H9 (cell line): ENCODE results near the gene ZBTB12. TPM values are rescaled to one million over a fixed set of nuclear protein-coding genes. Genes with fewer than 3 reads are reported as not detected.

Experiments used
- DNase-seq: peaks from one replicate; pipeline ENCODE4 v3.0.0-alpha.2; 2017
- H2AFZ ChIP-seq: one replicate; pipeline ENCODE4 v1.6.1; 2013; ENCODE audit warnings: mild to moderate bottlenecking, low read length, control low read depth, moderate library complexity
- H2AK5ac ChIP-seq: 2 replicates; pipeline ENCODE4 v1.6.1; 2013; ENCODE audit warnings: low read length, control low read depth, mixed read lengths; ENCODE audit not compliant: insufficient read length
- H2BK120ac ChIP-seq: one replicate; pipeline ENCODE4 v1.6.1; 2013; ENCODE audit warnings: low read depth, mild to moderate bottlenecking, low read length, control low read depth, inconsistent platforms; ENCODE audit not compliant: poor library complexity, severe bottlenecking
- H2BK12ac ChIP-seq: 2 replicates; pipeline ENCODE4 v1.6.1; 2013; ENCODE audit warnings: low read length, control low read depth, mixed read lengths, low read depth; ENCODE audit not compliant: insufficient read length
- H2BK15ac ChIP-seq: 2 replicates; pipeline ENCODE4 v1.6.1; 2013; ENCODE audit warnings: low read depth, low read length, control low read depth
- H2BK20ac ChIP-seq: one replicate; pipeline ENCODE4 v1.6.1; 2013; ENCODE audit warnings: low read depth, mild to moderate bottlenecking, low read length, control low read depth, inconsistent platforms; ENCODE audit not compliant: poor library complexity, severe bottlenecking
- H2BK5ac ChIP-seq: 2 replicates; pipeline ENCODE4 v1.6.1; 2013; ENCODE audit warnings: low read length, control low read depth, mixed read lengths; ENCODE audit not compliant: insufficient read length
- H3K14ac ChIP-seq: 2 replicates; pipeline ENCODE4 v1.6.1; 2013; ENCODE audit warnings: low read length, control low read depth; ENCODE audit not compliant: insufficient read depth
- H3K18ac ChIP-seq: 2 replicates; pipeline ENCODE4 v1.6.1; 2013; ENCODE audit warnings: low read depth, mild to moderate bottlenecking, mixed read lengths, low read length, control low read depth; ENCODE audit not compliant: insufficient read length
- H3K23ac ChIP-seq: 2 replicates; pipeline ENCODE4 v1.6.1; 2013; ENCODE audit warnings: low read length, control low read depth, mixed read lengths, low read depth; ENCODE audit not compliant: insufficient read length
- H3K23me2 ChIP-seq: 2 replicates; pipeline ENCODE4 v1.6.1; 2013; ENCODE audit warnings: low read depth, mild to moderate bottlenecking, mixed read lengths, low read length, control low read depth; ENCODE audit not compliant: insufficient read length, poor library complexity, severe bottlenecking
- H3K27ac ChIP-seq: 2 replicates; pipeline ENCODE4 v1.5.1; 2013; ENCODE audit warnings: low read length, control low read depth, mixed read lengths, low read depth; ENCODE audit not compliant: insufficient read length
- H3K27me3 ChIP-seq: 2 replicates; pipeline ENCODE4 v1.6.1; 2013; ENCODE audit warnings: low read length, control low read depth, inconsistent platforms; ENCODE audit not compliant: insufficient read depth
- H3K4ac ChIP-seq: 2 replicates; pipeline ENCODE4 v1.6.1; 2013; ENCODE audit warnings: low read depth, mild to moderate bottlenecking, control low read depth, inconsistent platforms, low read length, moderate library complexity
- H3K4me1 ChIP-seq: 2 replicates; pipeline ENCODE4 v1.6.1; 2013; ENCODE audit warnings: low read length, control low read depth, inconsistent platforms; ENCODE audit not compliant: insufficient read depth
- H3K4me2 ChIP-seq: 2 replicates; pipeline ENCODE4 v1.6.1; 2013; ENCODE audit warnings: low read length, control low read depth, mixed read lengths; ENCODE audit not compliant: insufficient read length, insufficient read depth
- H3K56ac ChIP-seq: 2 replicates; pipeline ENCODE4 v1.6.1; 2013; ENCODE audit warnings: low read depth, mild to moderate bottlenecking, mixed read lengths, low read length, control low read depth; ENCODE audit not compliant: insufficient read length
- H3K79me1 ChIP-seq: 2 replicates; pipeline ENCODE4 v1.6.1; 2013; ENCODE audit warnings: low read depth, mild to moderate bottlenecking, moderate library complexity, low read length, control low read depth, inconsistent platforms; ENCODE audit not compliant: insufficient read depth, poor library complexity, severe bottlenecking
- H3K79me2 ChIP-seq: 2 replicates; pipeline ENCODE4 v1.6.1; 2013; ENCODE audit warnings: low read length, control low read depth, inconsistent platforms; ENCODE audit not compliant: insufficient read depth
- H3K9ac ChIP-seq: 2 replicates; pipeline ENCODE4 v1.6.1; 2013; ENCODE audit warnings: low read length, control low read depth, mixed read lengths; ENCODE audit not compliant: insufficient read length; ENCODE audit errors: extremely low read depth
- H3K9me3 ChIP-seq: one replicate; pipeline ENCODE4 v1.6.1; 2013; ENCODE audit warnings: low read depth, low read length, inconsistent platforms; ENCODE audit not compliant: control insufficient read depth
- H3T11ph ChIP-seq: one replicate; pipeline ENCODE4 v1.6.1; 2013; ENCODE audit warnings: mild to moderate bottlenecking, low read length, control low read depth, inconsistent platforms
- H4K20me1 ChIP-seq: one replicate; pipeline ENCODE4 v1.6.1; 2013; ENCODE audit not compliant: control insufficient read depth, insufficient read length, insufficient read depth
- H4K5ac ChIP-seq: 2 replicates; pipeline ENCODE4 v1.6.1; 2013; ENCODE audit warnings: low read depth, mild to moderate bottlenecking, mixed read lengths, low read length, control low read depth; ENCODE audit not compliant: insufficient read length
- H4K8ac ChIP-seq: replicated peaks from 2 replicates; pipeline ENCODE4 v1.6.1; 2013; ENCODE audit warnings: low read length, control low read depth, mixed read lengths, low read depth; ENCODE audit not compliant: insufficient read length
- H4K91ac ChIP-seq: 2 replicates; pipeline ENCODE4 v1.6.1; 2013; ENCODE audit warnings: low read depth, mild to moderate bottlenecking, moderate library complexity, mixed read lengths, low read length, control low read depth; ENCODE audit not compliant: insufficient read length
- H3K27ac Mint-ChIP-seq, 3 experiments: 2 replicates in 2 of 3; 3 replicates in 1 of 3; pipeline ENCODE4 v1.8.0; 2020 to 2021; ENCODE audit warnings: mixed read lengths in 3 of 3, mild to moderate bottlenecking in 1 of 3, moderate library complexity in 1 of 3
- H3K27me3 Mint-ChIP-seq: 2 replicates; pipeline ENCODE4 v1.8.0; 2021; ENCODE audit warnings: low read depth, mild to moderate bottlenecking, moderate library complexity, mixed read lengths
- H3K36me3 Mint-ChIP-seq, 3 experiments: 2 replicates in 2 of 3; 3 replicates in 1 of 3; pipeline ENCODE4 v1.8.0; 2020 to 2021; ENCODE audit warnings: low read depth in 3 of 3, mixed read lengths in 3 of 3; ENCODE audit not compliant: insufficient read depth in 1 of 3
- H3K4me1 Mint-ChIP-seq, 2 experiments: 2 replicates each; pipeline ENCODE4 v1.8.0; 2020; ENCODE audit warnings: mixed read lengths in 2 of 2
- H3K4me3 Mint-ChIP-seq, 2 experiments: 2 replicates in 1 of 2; 3 replicates in 1 of 2; pipeline ENCODE4 v1.8.0; 2020 to 2021; ENCODE audit warnings: mild to moderate bottlenecking in 2 of 2, mixed read lengths in 2 of 2, moderate library complexity in 1 of 2
- H3K9me3 Mint-ChIP-seq, 2 experiments: 2 replicates in 1 of 2; 3 replicates in 1 of 2; pipeline ENCODE4 v1.8.0; 2020; ENCODE audit warnings: mild to moderate bottlenecking in 2 of 2, mixed read lengths in 2 of 2, moderate library complexity in 1 of 2
- CTCF ChIP-seq: fragments of 200-600 bp; sonication (generic); conservative IDR thresholded peaks from 3 replicates; pipeline ENCODE4 v1.8.0; 2021; ENCODE audit warnings: antibody characterized with exemption, mild to moderate bottlenecking
- WGBS: extraction: QIAGEN DNeasy Blood & Tissue Kit; methylation state at CpG from one replicate; pipeline ENCODE4 v1.1.7; 2013; ENCODE audit warnings: missing lambda C conversion rate, low lambda C conversion rate, mixed read lengths; ENCODE audit not compliant: insufficient read length; ENCODE audit errors: extremely low coverage; 5-methylcytosine and 5-hydroxymethylcytosine counted together
- total RNA-seq: library from RNA; stranded (reverse); gene quantifications from 2 replicates; pipeline ENCODE4 v1.2.1, GENCODE V29; 2021

ZBTB12 gene
- total RNA-seq, 1 experiment from 2014 or later, result 31.0 TPM

GRCh38 chr6:31887173-31888007 is 14.5 kb downstream of the ZBTB12 start:
- no peak overlapping the region for H3K4me2 ChIP-seq
- no peaks in the 10 kb centered on the region for H3K79me2 ChIP-seq
- no peak overlapping the region for H3K14ac ChIP-seq
- Mint-ChIP-seq H3K9me3 (no peaks in the 10 kb centered on the region), H3K4me1 (no peaks in the 10 kb centered on the region), H3K27me3 (no peaks in the 10 kb centered on the region), H3K27ac (no peak overlapping the region), H3K36me3 (peaks cover 66 to 96% (median 94%) of the 10 kb centered on the region in 3 experiments; a peak in 6 of 7 replicates), H3K4me3 (no peak overlapping the region)
- no peak overlapping the region for H4K8ac ChIP-seq
- H3K9ac ChIP-seq, result no peak overlapping the region
- no peak overlapping the region for H2BK120ac ChIP-seq
- no peak overlapping the region for H2BK5ac ChIP-seq
- H2AFZ ChIP-seq, result no peak overlapping the region
- H3K27me3 ChIP-seq, result no peaks in the 10 kb centered on the region
- TF ChIP-seq CTCF, result no peak
- H4K20me1 ChIP-seq, result no peaks in the 10 kb centered on the region
- no peaks in the 10 kb centered on the region for H3K79me1 ChIP-seq
- H3K27ac ChIP-seq, result no peak overlapping the region
- H3K9me3 ChIP-seq, result no peaks in the 10 kb centered on the region
- WGBS, result no CpG with 5 or more reads among the region's 19 CpGs
- no peak for DNase-seq
- H3K23ac ChIP-seq, result no peak overlapping the region
- no peaks in the 10 kb centered on the region for H3K4me1 ChIP-seq
- H2BK20ac ChIP-seq, result no peak overlapping the region
- H4K5ac ChIP-seq, result no peak overlapping the region
- no peak overlapping the region for H2BK15ac ChIP-seq
- H2AK5ac ChIP-seq, result no peak overlapping the region
- H3K56ac ChIP-seq, result no peak overlapping the region
- H3T11ph ChIP-seq, result no peak overlapping the region
- no peak overlapping the region for H4K91ac ChIP-seq
- H2BK12ac ChIP-seq, result no peak overlapping the region
- H3K23me2 ChIP-seq, result no peaks in the 10 kb centered on the region
- H3K18ac ChIP-seq, result no peak overlapping the region
- H3K4ac ChIP-seq, result no peak overlapping the region
